ENCODE data around the gene HNRNPH1.
A peak's percentile ranks its signal among the peaks of the same experiment; 100 is the strongest.
"Not testable (repeated sequence)": the region's sequence is repeated elsewhere in the genome, so short reads cannot be mapped to it uniquely, and the experiment has no call there.

Gene HNRNPH1

GRCh38 chr5:179623003-179623905 lies at the start of gene HNRNPH1:
Gene HNRNPH1 (minus strand): TSS chr5:179623671. CDS start chr5:179623133, 538 bp downstream.
- H3K4me1 ChIP-seq (ENCODE audit: control insufficient read depth, insufficient read depth, low read length) = peaks cover 36% of the 10 kb centered on the region
- H3K27ac ChIP-seq (ENCODE audit: low read depth, low read length) = peak within 1 kb of the TSS; percentile 100
- H3K36me3 ChIP-seq (ENCODE audit: control insufficient read depth, insufficient read depth, low read length) = peaks cover 18% of the 10 kb centered on the region
- peak within 1 kb of the TSS; percentile 98 for H3K4me3 ChIP-seq (ENCODE audit: low read length)
- peak within 1 kb of the TSS; percentile 99 for H3K9ac ChIP-seq (ENCODE audit: low read length)
- H3K27me3 ChIP-seq (ENCODE audit: control insufficient read depth, insufficient read depth, low read length) = no peaks in the 10 kb centered on the region

GRCh38 chr5:179668391-179668790 lies 44.9 kb upstream of the HNRNPH1 start:
- Histone ChIP-seq H3K4me1 (ENCODE audit: control insufficient read depth, insufficient read depth, low read length) (no peaks in the 10 kb centered on the region), H3K27me3 (ENCODE audit: control insufficient read depth, insufficient read depth, low read length) (no peaks in the 10 kb centered on the region)

GRCh38 chr5:179661647-179662046 lies 38.2 kb upstream of the HNRNPH1 start:
- not testable (repeated sequence) for H3K9ac ChIP-seq (ENCODE audit: low read length); H3K27me3 ChIP-seq (ENCODE audit: control insufficient read depth, insufficient read depth, low read length); H3K4me1 ChIP-seq (ENCODE audit: control insufficient read depth, insufficient read depth, low read length); H3K36me3 ChIP-seq (ENCODE audit: control insufficient read depth, insufficient read depth, low read length); H3K4me3 ChIP-seq (ENCODE audit: low read length); H3K27ac ChIP-seq (ENCODE audit: low read depth, low read length)

More at GRCh38 chr5:179668391-179668790, 44.9 kb upstream of the HNRNPH1 start:
- H3K4me3 ChIP-seq (ENCODE audit: low read length) = no peak overlapping the region
- no peaks in the 10 kb centered on the region for H3K36me3 ChIP-seq (ENCODE audit: control insufficient read depth, insufficient read depth, low read length)
- H3K9ac ChIP-seq (ENCODE audit: low read length) = no peak overlapping the region
- no peak overlapping the region for H3K27ac ChIP-seq (ENCODE audit: low read depth, low read length)

GRCh38 chr5:179658179-179658856 lies 34.8 kb upstream of the HNRNPH1 start:
- not testable (repeated sequence) for H3K27me3 ChIP-seq (ENCODE audit: control insufficient read depth, insufficient read depth, low read length); H3K36me3 ChIP-seq (ENCODE audit: control insufficient read depth, insufficient read depth, low read length); H3K9ac ChIP-seq (ENCODE audit: low read length); H3K4me1 ChIP-seq (ENCODE audit: control insufficient read depth, insufficient read depth, low read length)
- peak overlapping the region; percentile 82 for H3K4me3 ChIP-seq (ENCODE audit: low read length)
- peak overlapping the region; percentile 11 for H3K27ac ChIP-seq (ENCODE audit: low read depth, low read length)

GRCh38 chr5:179657302-179658178 lies 34.1 kb upstream of the HNRNPH1 start:
- H3K4me1 ChIP-seq (ENCODE audit: control insufficient read depth, insufficient read depth, low read length); H3K4me3 ChIP-seq (ENCODE audit: low read length); H3K27me3 ChIP-seq (ENCODE audit: control insufficient read depth, insufficient read depth, low read length); H3K36me3 ChIP-seq (ENCODE audit: control insufficient read depth, insufficient read depth, low read length); H3K9ac ChIP-seq (ENCODE audit: low read length); H3K27ac ChIP-seq (ENCODE audit: low read depth, low read length): not testable (repeated sequence)

- H3K36me3 ChIP-seq (ENCODE audit: control insufficient read depth, insufficient read depth, low read length); H3K4me1 ChIP-seq (ENCODE audit: control insufficient read depth, insufficient read depth, low read length); H3K4me3 ChIP-seq (ENCODE audit: low read length): not testable (repeated sequence)
Measured at GRCh38 chr5:179653135-179653534, 29.7 kb upstream of the HNRNPH1 start.

GRCh38 chr5:179650245-179650644 lies 26.8 kb upstream of the HNRNPH1 start:
- not testable (repeated sequence) for H3K4me3 ChIP-seq (ENCODE audit: low read length); H3K27ac ChIP-seq (ENCODE audit: low read depth, low read length); H3K36me3 ChIP-seq (ENCODE audit: control insufficient read depth, insufficient read depth, low read length); H3K9ac ChIP-seq (ENCODE audit: low read length); H3K4me1 ChIP-seq (ENCODE audit: control insufficient read depth, insufficient read depth, low read length); H3K27me3 ChIP-seq (ENCODE audit: control insufficient read depth, insufficient read depth, low read length)

More at GRCh38 chr5:179653135-179653534, 29.7 kb upstream of the HNRNPH1 start:
- H3K9ac ChIP-seq (ENCODE audit: low read length); H3K27ac ChIP-seq (ENCODE audit: low read depth, low read length); H3K27me3 ChIP-seq (ENCODE audit: control insufficient read depth, insufficient read depth, low read length): not testable (repeated sequence)

GRCh38 chr5:179649166-179649703 lies 25.8 kb upstream of the HNRNPH1 start:
- not testable (repeated sequence) for H3K9ac ChIP-seq (ENCODE audit: low read length)

GRCh38 chr5:179648410-179648809 lies 24.9 kb upstream of the HNRNPH1 start:
- H3K9ac ChIP-seq (ENCODE audit: low read length) = no peak overlapping the region
- H3K27me3 ChIP-seq (ENCODE audit: control insufficient read depth, insufficient read depth, low read length) = no peaks in the 10 kb centered on the region
- H3K4me1 ChIP-seq (ENCODE audit: control insufficient read depth, insufficient read depth, low read length) = no peaks in the 10 kb centered on the region
- H3K36me3 ChIP-seq (ENCODE audit: control insufficient read depth, insufficient read depth, low read length) = no peaks in the 10 kb centered on the region
- no peak overlapping the region for H3K27ac ChIP-seq (ENCODE audit: low read depth, low read length)
- no peak overlapping the region for H3K4me3 ChIP-seq (ENCODE audit: low read length)

More at GRCh38 chr5:179649166-179649703, 25.8 kb upstream of the HNRNPH1 start:
- H3K27ac ChIP-seq (ENCODE audit: low read depth, low read length); H3K4me1 ChIP-seq (ENCODE audit: control insufficient read depth, insufficient read depth, low read length); H3K36me3 ChIP-seq (ENCODE audit: control insufficient read depth, insufficient read depth, low read length); H3K27me3 ChIP-seq (ENCODE audit: control insufficient read depth, insufficient read depth, low read length); H3K4me3 ChIP-seq (ENCODE audit: low read length): not testable (repeated sequence)

GRCh38 chr5:179644766-179645165 lies 21.3 kb upstream of the HNRNPH1 start:
- not testable (repeated sequence) for H3K4me3 ChIP-seq (ENCODE audit: low read length); H3K27ac ChIP-seq (ENCODE audit: low read depth, low read length); H3K9ac ChIP-seq (ENCODE audit: low read length); H3K27me3 ChIP-seq (ENCODE audit: control insufficient read depth, insufficient read depth, low read length); H3K36me3 ChIP-seq (ENCODE audit: control insufficient read depth, insufficient read depth, low read length); H3K4me1 ChIP-seq (ENCODE audit: control insufficient read depth, insufficient read depth, low read length)

- H3K4me1 ChIP-seq (ENCODE audit: control insufficient read depth, insufficient read depth, low read length); H3K36me3 ChIP-seq (ENCODE audit: control insufficient read depth, insufficient read depth, low read length); H3K27ac ChIP-seq (ENCODE audit: low read depth, low read length); H3K9ac ChIP-seq (ENCODE audit: low read length); H3K27me3 ChIP-seq (ENCODE audit: control insufficient read depth, insufficient read depth, low read length); H3K4me3 ChIP-seq (ENCODE audit: low read length): not testable (repeated sequence)
Measured at GRCh38 chr5:179643141-179643920, 19.9 kb upstream of the HNRNPH1 start.
